GM23338 (cell line): ENCODE data around the gene EXOC4.

ENCODE experiments used
- CREB1 ChIP-seq: fragments of 250-450 bp; sonication (Bioruptor Pico); IDR thresholded peaks from 2 replicates; pipeline ENCODE4 v1.5.0; 2020; ENCODE audit warnings: low read depth, mild to moderate bottlenecking, moderate library complexity
- CTCF ChIP-seq, 2 experiments: fragments of 200-600 bp in 1 of 2; sonication (generic) in 1 of 2; conservative IDR thresholded peaks; 2 replicates each; pipeline versions ENCODE4 v1.5.1 to v1.6.1; 2016 to 2017; ENCODE audit warnings: antibody characterized with exemption in 2 of 2, low read depth in 2 of 2, mild to moderate bottlenecking in 2 of 2, moderate library complexity in 1 of 2
- ETS1 ChIP-seq: IDR thresholded peaks from 2 replicates; pipeline ENCODE4 v1.6.1; 2016; ENCODE audit warnings: antibody characterized with exemption
- EZH2 ChIP-seq: fragments of 200-600 bp; sonication (generic); IDR thresholded peaks from one replicate; pipeline ENCODE4 v1.8.0; 2017; ENCODE audit warnings: antibody characterized with exemption, mild to moderate bottlenecking, low read depth; ENCODE audit not compliant: unreplicated experiment
- EZH2phosphoT487 ChIP-seq: fragments of 200-600 bp; sonication (generic); IDR thresholded peaks from one replicate; pipeline ENCODE4 v1.8.1; 2018; ENCODE audit warnings: antibody characterized with exemption; ENCODE audit not compliant: unreplicated experiment
- JUNB ChIP-seq: IDR thresholded peaks from one replicate; pipeline ENCODE4 v1.6.1; 2016; ENCODE audit warnings: antibody characterized with exemption; ENCODE audit not compliant: unreplicated experiment
- NANOG ChIP-seq: IDR thresholded peaks from 2 replicates; pipeline ENCODE4 v1.6.1; 2016; ENCODE audit warnings: antibody characterized with exemption, borderline replicate concordance
- POLR2AphosphoS5 ChIP-seq: IDR thresholded peaks from 2 replicates; pipeline ENCODE4 v1.6.1; 2016; ENCODE audit warnings: antibody characterized with exemption, low read depth
- REST ChIP-seq: IDR thresholded peaks from one replicate; pipeline ENCODE4 v1.6.1; 2018; ENCODE audit warnings: antibody characterized with exemption; ENCODE audit not compliant: unreplicated experiment
- STAT1 ChIP-seq: IDR thresholded peaks from one replicate; pipeline ENCODE4 v1.6.1; 2016; ENCODE audit warnings: antibody characterized with exemption; ENCODE audit not compliant: unreplicated experiment
- ZNF114 ChIP-seq: fragments of 250-450 bp; sonication (Bioruptor Pico); IDR thresholded peaks from 2 replicates; pipeline ENCODE4 v1.5.0; 2020; ENCODE audit warnings: mild to moderate bottlenecking, moderate library complexity
- ZNF331 ChIP-seq: fragments of 250-450 bp; sonication (Bioruptor Pico); IDR thresholded peaks from 2 replicates; pipeline ENCODE4 v1.5.0; 2020; ENCODE audit warnings: low read depth, mild to moderate bottlenecking, moderate library complexity
- TF ChIP-seq, protein P1 (sequence below): fragments of 250-450 bp; sonication (Bioruptor Pico); IDR thresholded peaks from 2 replicates; pipeline ENCODE4 v1.5.0; 2020; ENCODE audit warnings: mild to moderate bottlenecking, moderate library complexity

GRCh38 chr7:133294234-133294633, 41.4 kb downstream of the EXOC4 start:
- TF ChIP-seq CTCF (conservative IDR thresholded peaks at IDR 0.05; ENCODE audit: low read depth in 2 of 2) (no peak), EZH2 (no peak), POLR2AphosphoS5 (no peak), STAT1 (no peak), EZH2phosphoT487 (no peak), REST (no peak), ZNF331 (CRISPR knock-in tag) (no peak), JUNB (no peak), ZNF114 (CRISPR knock-in tag) (no peak), CREB1 (CRISPR knock-in tag) (no peak), NANOG (no peak), ETS1 (no peak)
- TF ChIP-seq, protein P1, sequence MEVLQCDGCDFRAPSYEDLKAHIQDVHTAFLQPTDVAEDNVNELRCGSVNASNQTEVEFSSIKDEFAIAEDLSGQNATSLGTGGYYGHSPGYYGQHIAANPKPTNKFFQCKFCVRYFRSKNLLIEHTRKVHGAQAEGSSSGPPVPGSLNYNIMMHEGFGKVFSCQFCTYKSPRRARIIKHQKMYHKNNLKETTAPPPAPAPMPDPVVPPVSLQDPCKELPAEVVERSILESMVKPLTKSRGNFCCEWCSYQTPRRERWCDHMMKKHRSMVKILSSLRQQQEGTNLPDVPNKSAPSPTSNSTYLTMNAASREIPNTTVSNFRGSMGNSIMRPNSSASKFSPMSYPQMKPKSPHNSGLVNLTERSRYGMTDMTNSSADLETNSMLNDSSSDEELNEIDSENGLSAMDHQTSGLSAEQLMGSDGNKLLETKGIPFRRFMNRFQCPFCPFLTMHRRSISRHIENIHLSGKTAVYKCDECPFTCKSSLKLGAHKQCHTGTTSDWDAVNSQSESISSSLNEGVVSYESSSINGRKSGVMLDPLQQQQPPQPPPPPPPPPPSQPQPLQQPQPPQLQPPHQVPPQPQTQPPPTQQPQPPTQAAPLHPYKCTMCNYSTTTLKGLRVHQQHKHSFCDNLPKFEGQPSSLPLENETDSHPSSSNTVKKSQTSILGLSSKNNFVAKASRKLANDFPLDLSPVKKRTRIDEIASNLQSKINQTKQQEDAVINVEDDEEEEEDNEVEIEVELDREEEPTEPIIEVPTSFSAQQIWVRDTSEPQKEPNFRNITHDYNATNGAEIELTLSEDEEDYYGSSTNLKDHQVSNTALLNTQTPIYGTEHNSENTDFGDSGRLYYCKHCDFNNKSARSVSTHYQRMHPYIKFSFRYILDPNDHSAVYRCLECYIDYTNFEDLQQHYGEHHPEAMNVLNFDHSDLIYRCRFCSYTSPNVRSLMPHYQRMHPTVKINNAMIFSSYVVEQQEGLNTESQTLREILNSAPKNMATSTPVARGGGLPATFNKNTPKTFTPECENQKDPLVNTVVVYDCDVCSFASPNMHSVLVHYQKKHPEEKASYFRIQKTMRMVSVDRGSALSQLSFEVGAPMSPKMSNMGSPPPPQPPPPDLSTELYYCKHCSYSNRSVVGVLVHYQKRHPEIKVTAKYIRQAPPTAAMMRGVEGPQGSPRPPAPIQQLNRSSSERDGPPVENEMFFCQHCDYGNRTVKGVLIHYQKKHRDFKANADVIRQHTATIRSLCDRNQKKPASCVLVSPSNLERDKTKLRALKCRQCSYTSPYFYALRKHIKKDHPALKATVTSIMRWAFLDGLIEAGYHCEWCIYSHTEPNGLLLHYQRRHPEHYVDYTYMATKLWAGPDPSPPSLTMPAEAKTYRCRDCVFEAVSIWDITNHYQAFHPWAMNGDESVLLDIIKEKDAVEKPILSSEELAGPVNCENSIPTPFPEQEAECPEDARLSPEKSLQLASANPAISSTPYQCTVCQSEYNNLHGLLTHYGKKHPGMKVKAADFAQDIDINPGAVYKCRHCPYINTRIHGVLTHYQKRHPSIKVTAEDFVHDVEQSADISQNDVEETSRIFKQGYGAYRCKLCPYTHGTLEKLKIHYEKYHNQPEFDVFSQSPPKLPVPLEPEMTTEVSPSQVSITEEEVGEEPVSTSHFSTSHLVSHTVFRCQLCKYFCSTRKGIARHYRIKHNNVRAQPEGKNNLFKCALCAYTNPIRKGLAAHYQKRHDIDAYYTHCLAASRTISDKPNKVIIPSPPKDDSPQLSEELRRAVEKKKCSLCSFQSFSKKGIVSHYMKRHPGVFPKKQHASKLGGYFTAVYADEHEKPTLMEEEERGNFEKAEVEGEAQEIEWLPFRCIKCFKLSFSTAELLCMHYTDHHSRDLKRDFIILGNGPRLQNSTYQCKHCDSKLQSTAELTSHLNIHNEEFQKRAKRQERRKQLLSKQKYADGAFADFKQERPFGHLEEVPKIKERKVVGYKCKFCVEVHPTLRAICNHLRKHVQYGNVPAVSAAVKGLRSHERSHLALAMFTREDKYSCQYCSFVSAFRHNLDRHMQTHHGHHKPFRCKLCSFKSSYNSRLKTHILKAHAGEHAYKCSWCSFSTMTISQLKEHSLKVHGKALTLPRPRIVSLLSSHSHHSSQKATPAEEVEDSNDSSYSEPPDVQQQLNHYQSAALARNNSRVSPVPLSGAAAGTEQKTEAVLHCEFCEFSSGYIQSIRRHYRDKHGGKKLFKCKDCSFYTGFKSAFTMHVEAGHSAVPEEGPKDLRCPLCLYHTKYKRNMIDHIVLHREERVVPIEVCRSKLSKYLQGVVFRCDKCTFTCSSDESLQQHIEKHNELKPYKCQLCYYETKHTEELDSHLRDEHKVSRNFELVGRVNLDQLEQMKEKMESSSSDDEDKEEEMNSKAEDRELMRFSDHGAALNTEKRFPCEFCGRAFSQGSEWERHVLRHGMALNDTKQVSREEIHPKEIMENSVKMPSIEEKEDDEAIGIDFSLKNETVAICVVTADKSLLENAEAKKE, result no peak
